Sigmoid colon (tissue), 4 donors: ENCODE results near the gene PDK2.

Experiments used
- CTCF ChIP-seq, 4 experiments: fragments of 450-650 bp in 3 of 4; fragments of 200-600 bp in 1 of 4; IDR thresholded peaks; one replicate each; pipeline ENCODE4 v1.5.1; 2016 to 2019; ENCODE audit warnings: antibody characterized with exemption in 4 of 4, mild to moderate bottlenecking in 3 of 4, moderate library complexity in 2 of 4
- POLR2AphosphoS5 ChIP-seq, 4 donors: sonication (generic); formaldehyde crosslinking; IDR thresholded peaks; one replicate each; pipeline ENCODE4 v1.6.1; 2017; ENCODE audit warnings: antibody characterized with exemption in 4 of 4

DNA sequence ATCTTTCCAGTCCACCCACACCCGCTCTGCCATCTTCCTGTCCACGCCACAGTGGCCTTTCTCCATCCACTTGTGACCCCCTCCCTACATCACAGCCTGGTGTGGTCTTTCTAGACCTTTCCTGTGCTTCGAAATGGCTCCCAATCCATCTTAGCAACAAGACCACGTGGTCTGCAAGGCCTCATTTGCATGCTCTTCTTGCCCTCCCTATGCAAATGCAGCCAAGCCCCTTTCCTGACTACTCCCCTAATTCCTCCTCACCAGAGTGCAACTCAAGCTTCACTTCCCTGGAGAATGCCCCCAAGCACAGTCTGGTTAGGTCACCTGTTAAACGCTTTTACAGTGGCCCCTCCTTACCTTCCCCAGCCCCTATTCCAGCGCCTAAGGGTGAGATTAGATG is 49.2 kb downstream of the PDK2 start:
- TF ChIP-seq CTCF (IDR thresholded peaks at IDR 0.05) (no peak), POLR2AphosphoS5 (IDR thresholded peaks at IDR 0.05) (no peak)
